EH (cell line): Measurements from ENCODE around the gene GNG4.
A peak's percentile ranks its signal among the peaks of the same experiment; 100 is the strongest.

Source experiments
- DNase-seq: peaks from one replicate; pipeline ENCODE4 v3.0.0-alpha.2; 2015; ENCODE audit warnings: low read depth

Gene GNG4

GRCh38 chr1:235527196-235527814, 122.3 kb downstream of the GNG4 start:
- DNase-seq: no peak

GRCh38 chr1:235525314-235525713, 124.3 kb downstream of the GNG4 start:
- no peak for DNase-seq

- DNase-seq: no peak
These were observed 132.6 kb downstream of the GNG4 start for GRCh38 chr1:235516862-235517446.

- DNase-seq: no peak
These were observed 133.6 kb downstream of the GNG4 start for GRCh38 chr1:235515844-235516512.

- DNase-seq: peak; percentile 78
These were observed 135.9 kb downstream of the GNG4 start for GRCh38 chr1:235513495-235514366.

GRCh38 chr1:235511470-235512240, 137.9 kb downstream of the GNG4 start:
- peak; percentile 72 for DNase-seq

GRCh38 chr1:235510823-235511222, 138.8 kb downstream of the GNG4 start:
- no peak for DNase-seq

GRCh38 chr1:235507623-235508022, 142.0 kb downstream of the GNG4 start:
- DNase-seq: no peak

GRCh38 chr1:235504494-235505222, 144.9 kb downstream of the GNG4 start:
- DNase-seq: peak; percentile 99

GRCh38 chr1:235504122-235504493, 145.5 kb downstream of the GNG4 start, which contains the start of gene B3GALNT2:
B3GALNT2 (minus strand) TSS chr1:235504452; CDS start chr1:235504252, 200 bp downstream.
- no peak for DNase-seq

GRCh38 chr1:235503403-235504121, 146.0 kb downstream of the GNG4 start:
- peak; percentile 65 for DNase-seq

GRCh38 chr1:235502601-235503402, 146.8 kb downstream of the GNG4 start:
- DNase-seq: peak; percentile 47

- DNase-seq: peak; percentile 38
These were observed 148.5 kb downstream of the GNG4 start for GRCh38 chr1:235500971-235501540.
